CD4-positive, alpha-beta T cell (primary cell): ENCODE measurements around the gene THAP6. TPM values are rescaled to one million over a fixed set of nuclear protein-coding genes. Genes with fewer than 3 reads are reported as not detected.

Source experiments
- ATAC-seq: fragments of 200-7000 bp; cut with Tn5 transposase; one replicate; pipeline ENCODE4 v1.10.0; 2022; ENCODE audit warnings: mild to moderate bottlenecking; ENCODE audit not compliant: poor library complexity
- CTCF ChIA-PET: fragments of 350-600 bp; sonication (Branson Sonifier 250); formaldehyde crosslinking; loops from one replicate; lab custom pipeline; 2021; ENCODE audit warnings: antibody characterized with exemption, inconsistent platforms; lab: Charles Lee
- POLR2A ChIA-PET: fragments of 350-600 bp; sonication (Branson Sonifier 250); formaldehyde crosslinking; loops from one replicate; lab custom pipeline; 2021; ENCODE audit warnings: antibody characterized with exemption, inconsistent platforms; lab: Charles Lee
- DNase-seq, 14 experiments: peaks; one replicate each; pipeline ENCODE4 v3.0.0-alpha.2; 2013 to 2020; ENCODE audit warnings: mixed read lengths in 2 of 14
- H3K27ac ChIP-seq, 2 donors: one replicate each; pipeline versions ENCODE4 v1.5.1 to v1.7.0; 2013; ENCODE audit warnings: low read length in 2 of 2, low read depth in 1 of 2, mild to moderate bottlenecking in 1 of 2
- H3K27me3 ChIP-seq, 2 experiments: 1 replicate in 1 of 2; 2 replicates in 1 of 2; pipeline versions ENCODE4 v1.6.1 to v1.7.0; 2013; ENCODE audit warnings: low read length in 2 of 2, control low read depth in 1 of 2, mild to moderate bottlenecking in 1 of 2, moderate library complexity in 1 of 2; ENCODE audit not compliant: insufficient read depth in 2 of 2, control insufficient read depth in 1 of 2
- H3K36me3 ChIP-seq: one replicate; pipeline ENCODE4 v1.6.1; 2013; ENCODE audit warnings: low read length, control low read depth; ENCODE audit not compliant: insufficient read depth
- H3K4me1 ChIP-seq: one replicate; pipeline ENCODE4 v1.6.1; 2013; ENCODE audit warnings: low read length, control low read depth; ENCODE audit not compliant: insufficient read depth
- H3K4me3 ChIP-seq: one replicate; pipeline ENCODE4 v1.5.1; 2013; ENCODE audit warnings: mild to moderate bottlenecking, low read length, moderate library complexity
- H3K9me3 ChIP-seq, 2 experiments: 1 replicate in 1 of 2; 2 replicates in 1 of 2; pipeline versions ENCODE4 v1.6.1 to v1.7.0; 2013; ENCODE audit warnings: low read length in 2 of 2, mild to moderate bottlenecking in 2 of 2, control low read depth in 1 of 2, moderate library complexity in 1 of 2; ENCODE audit not compliant: control insufficient read depth in 1 of 2, insufficient read depth in 1 of 2
- H3K27ac Mint-ChIP-seq: one replicate; pipeline ENCODE4 v1.8.0; 2020; ENCODE audit warnings: mixed read lengths
- H3K27me3 Mint-ChIP-seq: one replicate; pipeline ENCODE4 v1.8.0; 2021; ENCODE audit warnings: mixed read lengths
- H3K36me3 Mint-ChIP-seq: one replicate; pipeline ENCODE4 v1.8.0; 2021; ENCODE audit warnings: low read depth, mixed read lengths
- H3K4me1 Mint-ChIP-seq: one replicate; pipeline ENCODE4 v1.8.0; 2021; ENCODE audit warnings: low read depth, mixed read lengths
- H3K4me3 Mint-ChIP-seq: one replicate; pipeline ENCODE4 v1.8.0; 2020; ENCODE audit warnings: mild to moderate bottlenecking, mixed read lengths
- H3K9me3 Mint-ChIP-seq: one replicate; pipeline ENCODE4 v1.8.0; 2020; ENCODE audit warnings: mixed read lengths
- CTCF ChIP-seq: fragments of 200-600 bp; IDR thresholded peaks from one replicate; pipeline ENCODE4 v1.8.0; 2022; ENCODE audit warnings: antibody characterized with exemption, mild to moderate bottlenecking
- intact Hi-C, 2 experiments: fragments of 100-400 bp; cut with DNase I in 1 of 2; cut with micrococcal nuclease in 1 of 2; formaldehyde crosslinking; loops; one replicate each; pipeline versions ENCODE4 v1.15.1 to v1.9.0; 2023 to 2025; cut with DNase I, micrococcal nuclease
- total RNA-seq, 174 experiments: library from RNA in 2 of 174; stranded (reverse) in 2 of 174; gene quantifications; one replicate each; pipeline ENCODE4 v1.2.3 and lab custom pipeline; 2021 to 2026

The THAP6 gene
- total RNA-seq, 2 experiments from 2014 or later, result 19.1 to 22.8 TPM

DNA sequence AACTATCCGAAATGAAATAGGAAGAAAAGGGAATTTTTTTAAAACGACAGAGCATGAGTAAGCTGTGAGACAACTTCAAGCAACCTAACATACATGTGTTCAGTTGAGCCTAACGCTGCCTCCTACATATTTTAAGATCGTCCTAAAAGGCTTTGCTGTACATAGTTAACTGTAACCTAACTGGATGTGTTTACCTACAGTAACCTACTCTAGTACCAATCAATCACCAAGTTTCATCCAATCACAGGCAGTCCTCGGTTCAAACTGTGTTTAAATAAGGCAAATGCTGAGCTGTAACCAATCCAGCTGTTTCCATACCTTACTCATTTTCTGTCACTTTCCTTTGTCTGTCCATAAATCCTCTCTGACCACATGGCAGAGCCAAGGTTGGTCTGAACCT is 17.1 kb upstream of the THAP6 start:
- H3K4me1 ChIP-seq, result no peaks in the 10 kb centered on the region
- TF ChIP-seq CTCF, result no peak
- ChIA-PET POLR2A (interaction anchor here (1.4 kb wide), 1 partner anchor 17 kb away, joined by 6 read pairs; the partner anchor contains the start of genes RCHY1 and THAP6), CTCF (no interaction called here)
- H3K36me3 Mint-ChIP-seq, result peaks cover 90% of the 10 kb centered on the region
- no peak overlapping the region for H3K4me3 ChIP-seq
- no peak overlapping the region for H3K27ac Mint-ChIP-seq
- DNase-seq (no peak), ATAC-seq (no peak)
- peaks cover 25% of the 10 kb centered on the region for H3K4me1 Mint-ChIP-seq
- no peak overlapping the region for H3K27ac ChIP-seq
- H3K36me3 ChIP-seq, result peaks cover 63% of the 10 kb centered on the region
- no peaks in the 10 kb centered on the region for H3K9me3 Mint-ChIP-seq
- H3K9me3 ChIP-seq, result no peaks in the 10 kb centered on the region
- H3K4me3 Mint-ChIP-seq, result no peak overlapping the region
- intact Hi-C loops, result no loop called here
- H3K27me3 Mint-ChIP-seq, result no peaks in the 10 kb centered on the region
- no peaks in the 10 kb centered on the region for H3K27me3 ChIP-seq

- CTCF ChIA-PET, result no interaction called here
- intact Hi-C loops, result no loop called here
Observed at GRCh38 chr4:75498041-75498440, 16.2 kb upstream of the THAP6 start.

DNA sequence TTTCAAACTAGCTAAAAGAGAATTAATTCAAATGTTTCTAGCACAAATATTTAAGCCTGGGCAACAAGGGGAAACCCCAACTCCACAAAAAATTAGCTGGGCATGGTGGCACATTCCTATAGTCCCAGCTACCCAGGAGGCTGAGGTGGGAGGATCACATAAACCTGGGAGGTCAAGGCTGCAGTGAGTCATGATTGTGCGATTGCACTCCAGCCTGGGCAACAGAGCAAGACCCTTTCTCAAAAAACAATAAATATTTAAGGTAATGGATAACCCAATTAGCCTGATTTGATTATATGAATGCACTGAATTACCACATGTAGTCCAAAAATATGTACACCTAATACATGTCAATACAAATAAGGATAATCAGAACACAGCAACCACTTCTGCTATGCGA is 14.4 kb upstream of the THAP6 start:
- DNase-seq, result no peak
- H3K27ac Mint-ChIP-seq, result no peak overlapping the region
- H3K4me1 Mint-ChIP-seq, result peaks cover 29% of the 10 kb centered on the region
- H3K27me3 ChIP-seq, result no peaks in the 10 kb centered on the region
- peaks cover 62% of the 10 kb centered on the region for H3K36me3 ChIP-seq
- peaks cover 89% of the 10 kb centered on the region for H3K36me3 Mint-ChIP-seq
- no peaks in the 10 kb centered on the region for H3K4me1 ChIP-seq
- no peak for ATAC-seq
- ChIA-PET POLR2A (interaction anchor here (1.2 kb wide), 1 partner anchor 14 kb away, joined by 8 read pairs; the partner anchor contains the start of genes RCHY1 and THAP6), CTCF (interaction anchor here (1.3 kb wide), 1 partner anchor 14 kb away, joined by 3 read pairs; no protein-coding TSS in a partner anchor)
- H3K4me3 Mint-ChIP-seq, result no peak overlapping the region
- H3K27ac ChIP-seq, result no peak overlapping the region
- no peak for TF ChIP-seq CTCF
- intact Hi-C loops, result no loop called here
- H3K9me3 Mint-ChIP-seq, result no peaks in the 10 kb centered on the region
- H3K9me3 ChIP-seq, result no peaks in the 10 kb centered on the region
- no peak overlapping the region for H3K4me3 ChIP-seq
- no peaks in the 10 kb centered on the region for H3K27me3 Mint-ChIP-seq

More at GRCh38 chr4:75498041-75498440, 16.2 kb upstream of the THAP6 start:
- H3K4me1 Mint-ChIP-seq, result peaks cover 25% of the 10 kb centered on the region
- H3K27ac ChIP-seq, result no peak overlapping the region
- no peak for TF ChIP-seq CTCF
- POLR2A ChIA-PET, result interaction anchor here (0.7 to 1.4 kb wide), 2 partner anchors 16 to 306 kb away, joined by 5 to 6 read pairs; partner anchors contain the start of genes RCHY1 and THAP6
- H3K9me3 Mint-ChIP-seq, result no peaks in the 10 kb centered on the region
- H3K4me1 ChIP-seq, result no peaks in the 10 kb centered on the region
- H3K36me3 ChIP-seq, result peaks cover 63% of the 10 kb centered on the region
- H3K4me3 ChIP-seq, result no peak overlapping the region
- no peaks in the 10 kb centered on the region for H3K27me3 ChIP-seq
- H3K36me3 Mint-ChIP-seq, result peaks cover 88% of the 10 kb centered on the region
- H3K27me3 Mint-ChIP-seq, result no peaks in the 10 kb centered on the region
- no peak for DNase-seq
- ATAC-seq, result no peak
- no peaks in the 10 kb centered on the region for H3K9me3 ChIP-seq
- H3K27ac Mint-ChIP-seq, result peak overlapping the region; percentile 60
- no peak overlapping the region for H3K4me3 Mint-ChIP-seq
